Esophagus muscularis mucosa (tissue), 4 donors: ENCODE measurements around the gene LRRC4C. TPM values are rescaled to one million over a fixed set of nuclear protein-coding genes. Genes with fewer than 3 reads are reported as not detected.

ENCODE experiments used
- DNase-seq: peaks from one replicate; pipeline ENCODE4 v3.0.0-alpha.2; 2017; ENCODE audit errors: extremely low spot score
- H3K27ac ChIP-seq, 4 donors: fragments of 200-600 bp; sonication (generic); replicated peaks in 1 of 4; 1 replicate in 3 of 4; 2 replicates in 1 of 4; pipeline ENCODE4 v1.5.1; 2016 to 2019; ENCODE audit warnings: mild to moderate bottlenecking in 1 of 4
- H3K27me3 ChIP-seq, 4 donors: fragments of 200-600 bp; sonication (generic); one replicate each; pipeline versions ENCODE4 v1.5.1 to v1.6.0; 2016 to 2019
- H3K36me3 ChIP-seq, 4 donors: fragments of 200-600 bp; sonication (generic); one replicate each; pipeline ENCODE4 v1.5.1; 2016 to 2019
- H3K4me1 ChIP-seq, 4 donors: fragments of 200-600 bp; sonication (generic); one replicate each; pipeline ENCODE4 v1.5.1; 2016 to 2019
- H3K4me3 ChIP-seq, 4 donors: fragments of 200-600 bp; sonication (generic); 1 replicate in 2 of 4; 2 replicates in 2 of 4; pipeline ENCODE4 v1.5.1; 2016 to 2019; ENCODE audit warnings: mild to moderate bottlenecking in 4 of 4, moderate library complexity in 1 of 4
- H3K9me3 ChIP-seq, 4 donors: fragments of 200-600 bp; sonication (generic); 1 replicate in 3 of 4; 2 replicates in 1 of 4; pipeline ENCODE4 v1.5.1; 2016 to 2019
- CTCF ChIP-seq, 3 experiments: fragments of 200-600 bp in 2 of 3; fragments of 450-650 bp in 1 of 3; sonication (generic) in 2 of 3; IDR thresholded peaks; one replicate each; pipeline ENCODE4 v1.5.1; 2017 to 2019; ENCODE audit warnings: antibody characterized with exemption in 3 of 3, mild to moderate bottlenecking in 2 of 3, moderate library complexity in 1 of 3
- EP300 ChIP-seq: sonication (generic); formaldehyde crosslinking; IDR thresholded peaks from one replicate; pipeline ENCODE4 v1.6.1; 2017; ENCODE audit warnings: antibody characterized with exemption
- POLR2A ChIP-seq: fragments of 450-650 bp; IDR thresholded peaks from one replicate; pipeline ENCODE4 v1.6.1; 2017; ENCODE audit warnings: antibody characterized with exemption, moderate library complexity, mild to moderate bottlenecking, low read depth
- POLR2AphosphoS5 ChIP-seq, 2 donors: sonication (generic); formaldehyde crosslinking; IDR thresholded peaks; one replicate each; pipeline ENCODE4 v1.6.1; 2017; ENCODE audit warnings: antibody characterized with exemption in 2 of 2
- WGBS: methylation state at CpG from one replicate; pipeline ENCODE4 v1.1.5; 2018; 5-methylcytosine and 5-hydroxymethylcytosine counted together
- intact Hi-C: fragments of 100-400 bp; cut with DNase I; formaldehyde crosslinking; loops from one replicate; pipeline ENCODE4 v1.15.1; 2023
- total RNA-seq, 4 donors: library from RNA; depleted of rRNA; stranded (reverse); fragments of >200 nt; gene quantifications; one replicate each; pipeline versions ENCODE4 v1.1.0 to v1.2.1, GENCODE V29; 2016

The LRRC4C gene
- total RNA-seq, 4 donors from 2014 or later, result 1.2 to 4.0 (median 2.2) TPM

GRCh38 chr11:40827116-40827515, 632.3 kb downstream of the LRRC4C start:
- Histone ChIP-seq H3K4me1 (no peaks in the 10 kb centered on the region), H3K9me3 (no peaks in the 10 kb centered on the region), H3K27ac (no peak overlapping the region), H3K4me3 (no peak overlapping the region), H3K27me3 (no peaks in the 10 kb centered on the region), H3K36me3 (no peaks in the 10 kb centered on the region)
- intact Hi-C loops, result no loop called here
- TF ChIP-seq POLR2A (no peak), CTCF (IDR thresholded peaks at IDR 0.05) (no peak), EP300 (no peak), POLR2AphosphoS5 (IDR thresholded peaks at IDR 0.05) (no peak)
- WGBS, result 81% methylated on average over 3 of the region's 3 CpGs
- no peak for DNase-seq

GRCh38 chr11:40826601-40827000, 632.9 kb downstream of the LRRC4C start:
- TF ChIP-seq POLR2A (no peak), EP300 (no peak), CTCF (IDR thresholded peaks at IDR 0.05) (no peak), POLR2AphosphoS5 (IDR thresholded peaks at IDR 0.05) (no peak)
- intact Hi-C loops, result no loop called here
- Histone ChIP-seq H3K9me3 (no peaks in the 10 kb centered on the region), H3K27ac (no peak overlapping the region), H3K4me1 (no peaks in the 10 kb centered on the region), H3K36me3 (no peaks in the 10 kb centered on the region), H3K27me3 (no peaks in the 10 kb centered on the region), H3K4me3 (no peak overlapping the region)
- DNase-seq, result no peak
- 63% methylated on average over 2 of the region's 2 CpGs for WGBS

GRCh38 chr11:40825201-40825834, 634.1 kb downstream of the LRRC4C start:
- no peaks in the 10 kb centered on the region for H3K4me1 ChIP-seq
- DNase-seq, result no peak
- no peaks in the 10 kb centered on the region for H3K9me3 ChIP-seq
- intact Hi-C loops, result no loop called here
- TF ChIP-seq POLR2AphosphoS5 (IDR thresholded peaks at IDR 0.05) (no peak), EP300 (no peak), POLR2A (no peak), CTCF (IDR thresholded peaks at IDR 0.05) (no peak)
- H3K27me3 ChIP-seq, result no peaks in the 10 kb centered on the region
- H3K4me3 ChIP-seq, result no peak overlapping the region
- H3K36me3 ChIP-seq, result no peaks in the 10 kb centered on the region
- 62% methylated on average over 7 of the region's 7 CpGs for WGBS
- H3K27ac ChIP-seq, result no peak overlapping the region

- H3K27me3 ChIP-seq, result no peaks in the 10 kb centered on the region
- WGBS, result 53% methylated on average over 1 of the region's 1 CpG
- H3K4me1 ChIP-seq, result no peaks in the 10 kb centered on the region
- H3K4me3 ChIP-seq, result no peak overlapping the region
- H3K9me3 ChIP-seq, result no peaks in the 10 kb centered on the region
- H3K27ac ChIP-seq, result no peak overlapping the region
- TF ChIP-seq POLR2AphosphoS5 (IDR thresholded peaks at IDR 0.05) (no peak), POLR2A (no peak), CTCF (IDR thresholded peaks at IDR 0.05) (no peak), EP300 (no peak)
- DNase-seq, result no peak
- intact Hi-C loops, result no loop called here
- no peaks in the 10 kb centered on the region for H3K36me3 ChIP-seq
Observed at GRCh38 chr11:40819230-40819629, 640.2 kb downstream of the LRRC4C start.

GRCh38 chr11:40816976-40817375, 642.5 kb downstream of the LRRC4C start:
- Histone ChIP-seq H3K4me3 (no peak overlapping the region), H3K36me3 (no peaks in the 10 kb centered on the region), H3K9me3 (no peaks in the 10 kb centered on the region), H3K27me3 (no peaks in the 10 kb centered on the region), H3K4me1 (no peaks in the 10 kb centered on the region), H3K27ac (no peak overlapping the region)
- WGBS, result 91% methylated on average over 2 of the region's 2 CpGs
- intact Hi-C loops, result no loop called here
- DNase-seq, result no peak
- TF ChIP-seq POLR2A (no peak), EP300 (no peak), POLR2AphosphoS5 (IDR thresholded peaks at IDR 0.05) (no peak), CTCF (IDR thresholded peaks at IDR 0.05) (no peak)
